IMR-90 (cell line): ENCODE results near the gene GADL1.

Source experiments
- BHLHE40 ChIP-seq: fragments of 150-350 bp; IDR thresholded peaks from 2 replicates; pipeline ENCODE4 v1.6.1; 2016; ENCODE audit warnings: mild to moderate bottlenecking, low read depth, low read length
- MAFK ChIP-seq: IDR thresholded peaks from 2 replicates; pipeline ENCODE4 v1.6.1; 2012; ENCODE audit warnings: low read depth, low read length, improper control_type of control experiment
- MXI1 ChIP-seq: IDR thresholded peaks from 2 replicates; pipeline ENCODE4 v1.6.1; 2012; ENCODE audit warnings: low read depth, mild to moderate bottlenecking, low read length, moderate library complexity, borderline replicate concordance
- POLR2A ChIP-seq: IDR thresholded peaks from 2 replicates; pipeline ENCODE4 v1.6.1; 2012; ENCODE audit warnings: mild to moderate bottlenecking, low read depth, low read length
- RFX5 ChIP-seq: IDR thresholded peaks from 2 replicates; pipeline ENCODE4 v1.8.0; 2012; ENCODE audit warnings: low read depth, mild to moderate bottlenecking, low read length, moderate library complexity
- TF ChIP-seq, protein P1 (sequence below): conservative IDR thresholded peaks from 2 replicates; pipeline ENCODE4 v1.5.1; 2012; ENCODE audit warnings: mild to moderate bottlenecking, low read depth, low read length, improper control_type of control experiment

DNA sequence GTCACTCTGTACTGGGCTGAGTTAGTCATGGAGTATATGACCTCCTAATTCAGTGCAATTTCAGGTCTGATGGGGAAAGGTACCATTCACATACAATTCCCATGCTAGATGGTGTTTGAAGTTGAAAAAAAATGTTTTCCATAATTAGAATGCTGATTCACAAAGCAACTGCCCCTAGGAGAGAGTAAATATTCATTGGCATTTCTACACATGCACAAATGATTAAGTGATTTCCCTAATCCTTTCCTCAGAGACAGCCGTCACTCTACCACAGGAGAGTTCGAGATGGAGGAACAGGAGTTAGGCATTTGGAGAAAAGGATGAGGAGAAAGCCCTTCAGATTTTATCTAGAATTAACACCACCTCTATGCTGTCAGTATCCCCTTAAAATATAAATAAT is 32.5 kb downstream of the GADL1 start:
- TF ChIP-seq, protein P1, sequence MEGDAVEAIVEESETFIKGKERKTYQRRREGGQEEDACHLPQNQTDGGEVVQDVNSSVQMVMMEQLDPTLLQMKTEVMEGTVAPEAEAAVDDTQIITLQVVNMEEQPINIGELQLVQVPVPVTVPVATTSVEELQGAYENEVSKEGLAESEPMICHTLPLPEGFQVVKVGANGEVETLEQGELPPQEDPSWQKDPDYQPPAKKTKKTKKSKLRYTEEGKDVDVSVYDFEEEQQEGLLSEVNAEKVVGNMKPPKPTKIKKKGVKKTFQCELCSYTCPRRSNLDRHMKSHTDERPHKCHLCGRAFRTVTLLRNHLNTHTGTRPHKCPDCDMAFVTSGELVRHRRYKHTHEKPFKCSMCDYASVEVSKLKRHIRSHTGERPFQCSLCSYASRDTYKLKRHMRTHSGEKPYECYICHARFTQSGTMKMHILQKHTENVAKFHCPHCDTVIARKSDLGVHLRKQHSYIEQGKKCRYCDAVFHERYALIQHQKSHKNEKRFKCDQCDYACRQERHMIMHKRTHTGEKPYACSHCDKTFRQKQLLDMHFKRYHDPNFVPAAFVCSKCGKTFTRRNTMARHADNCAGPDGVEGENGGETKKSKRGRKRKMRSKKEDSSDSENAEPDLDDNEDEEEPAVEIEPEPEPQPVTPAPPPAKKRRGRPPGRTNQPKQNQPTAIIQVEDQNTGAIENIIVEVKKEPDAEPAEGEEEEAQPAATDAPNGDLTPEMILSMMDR: no peak
- no peak for TF ChIP-seq RFX5
- no peak for TF ChIP-seq POLR2A
- no peak for TF ChIP-seq MAFK
- no peak for TF ChIP-seq BHLHE40
- TF ChIP-seq MXI1: no peak
